Natural killer cell treated with Interleukin-12 subunit alpha and Interleukin-12 subunit beta and Interleukin-15 and Interleukin-18, amount 100 ng/mL, for 72 hours (primary cell): Measurements from ENCODE around the gene NELL1. TPM values are rescaled to one million over a fixed set of nuclear protein-coding genes. Genes with fewer than 3 reads are reported as not detected.

Experiments used
- ATAC-seq, 2 donors: fragments of 150-1000 bp; cut with Tn5 transposase in 1 of 2; sonication (Bioruptor Pico), chemical (Tn5 transposase) in 1 of 2; 2 replicates each; pipeline ENCODE4 v1.10.0; 2021
- DNase-seq: peaks from one replicate; pipeline ENCODE4 v3.0.0; 2022; ENCODE audit warnings: low spot score
- H3K27ac Mint-ChIP-seq, 2 donors: 1 replicate in 1 of 2; 2 replicates in 1 of 2; pipeline ENCODE4 v1.8.0; 2022; ENCODE audit warnings: mixed read lengths in 2 of 2, mild to moderate bottlenecking in 1 of 2, moderate library complexity in 1 of 2
- H3K27me3 Mint-ChIP-seq, 2 donors: 1 replicate in 1 of 2; 2 replicates in 1 of 2; pipeline ENCODE4 v1.8.0; 2022; ENCODE audit warnings: mixed read lengths in 2 of 2
- H3K36me3 Mint-ChIP-seq: one replicate; pipeline ENCODE4 v1.8.0; 2022; ENCODE audit warnings: mixed read lengths
- H3K4me1 Mint-ChIP-seq, 2 donors: 1 replicate in 1 of 2; 2 replicates in 1 of 2; pipeline ENCODE4 v1.8.0; 2022; ENCODE audit warnings: low read depth in 2 of 2, mixed read lengths in 2 of 2, mild to moderate bottlenecking in 1 of 2
- H3K4me3 Mint-ChIP-seq: one replicate; pipeline ENCODE4 v1.8.0; 2022; ENCODE audit warnings: mixed read lengths
- H3K9me3 Mint-ChIP-seq: 2 replicates; pipeline ENCODE4 v1.8.0; 2022; ENCODE audit warnings: mixed read lengths
- total RNA-seq, 2 donors: library from RNA; stranded (reverse); gene quantifications; one replicate each; pipeline ENCODE4 v1.2.3, GENCODE V29; 2022

Gene NELL1
- total RNA-seq, 2 donors from 2014 or later: not detected

DNA sequence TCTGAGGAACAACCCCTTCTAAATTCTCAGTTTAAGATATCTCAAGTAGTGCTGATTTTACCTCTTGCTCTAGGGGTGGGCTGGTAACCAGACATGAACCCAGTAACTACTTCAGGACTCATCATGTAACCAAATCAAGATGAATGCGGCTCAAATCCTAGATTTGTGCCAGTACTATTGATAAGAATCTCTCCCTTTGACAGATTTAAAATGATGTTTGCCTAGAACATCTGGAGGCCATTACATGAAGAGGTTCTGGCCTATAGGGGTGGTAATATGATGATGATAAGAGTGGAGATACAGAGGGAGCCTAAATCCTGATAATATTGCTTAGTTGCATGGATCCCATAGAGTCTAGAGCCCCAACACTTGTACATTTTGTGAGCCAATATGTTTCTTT is 850.9 kb downstream of the NELL1 start:
- no peak overlapping the region for H3K4me3 Mint-ChIP-seq
- no peaks in the 10 kb centered on the region for H3K27me3 Mint-ChIP-seq
- peaks cover 4% of the 10 kb centered on the region for H3K9me3 Mint-ChIP-seq
- no peak overlapping the region for H3K27ac Mint-ChIP-seq
- H3K36me3 Mint-ChIP-seq: no peaks in the 10 kb centered on the region
- H3K4me1 Mint-ChIP-seq: no peaks in the 10 kb centered on the region
- DNase-seq (no peak), ATAC-seq (no peak)

DNA sequence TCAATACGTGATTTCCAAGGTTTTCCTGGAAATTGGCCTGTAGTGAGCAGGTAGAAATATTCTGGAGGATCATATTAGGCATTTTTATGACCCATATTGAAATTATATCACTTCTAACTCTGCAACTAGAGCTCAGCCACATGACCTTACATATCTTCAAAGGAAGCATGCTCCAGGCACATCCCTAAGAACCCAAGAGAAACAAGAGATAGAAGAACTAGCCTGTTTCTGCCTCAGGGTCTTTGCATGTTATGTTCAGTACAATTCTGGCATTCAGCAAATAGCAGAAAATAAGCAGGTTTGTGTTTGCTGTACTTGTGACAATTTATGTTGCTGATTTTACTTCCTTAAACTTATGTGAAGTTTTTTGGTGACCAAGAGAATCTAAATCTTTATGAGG is 859.8 kb downstream of the NELL1 start:
- peaks cover 6% of the 10 kb centered on the region for H3K36me3 Mint-ChIP-seq

DNA sequence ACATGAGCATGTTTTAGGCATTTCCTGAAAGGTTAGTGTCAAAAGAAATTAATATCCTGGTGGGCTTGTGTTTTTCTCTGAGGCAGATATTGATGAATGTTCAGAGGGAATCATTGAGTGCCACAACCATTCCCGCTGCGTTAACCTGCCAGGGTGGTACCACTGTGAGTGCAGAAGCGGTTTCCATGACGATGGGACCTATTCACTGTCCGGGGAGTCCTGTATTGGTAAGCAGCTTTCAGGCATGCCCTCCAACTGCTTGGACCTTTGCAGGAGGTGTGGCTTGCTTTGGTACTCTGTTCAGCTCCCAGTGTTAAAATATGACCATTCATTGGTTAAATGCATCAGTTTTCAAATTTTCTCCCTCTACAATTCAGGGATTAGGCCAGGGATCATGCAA is 864.9 kb downstream of the NELL1 start:
- Mint-ChIP-seq H3K36me3 (no peaks in the 10 kb centered on the region), H3K9me3 (peaks cover 8% of the 10 kb centered on the region), H3K27ac (no peak overlapping the region), H3K4me1 (no peaks in the 10 kb centered on the region), H3K4me3 (no peak overlapping the region), H3K27me3 (no peaks in the 10 kb centered on the region)
- DNase-seq: no peak
- no peak for ATAC-seq

More for the DNA sequence above, 859.8 kb downstream of the NELL1 start:
- H3K27me3 Mint-ChIP-seq: no peaks in the 10 kb centered on the region
- peaks cover 4% of the 10 kb centered on the region for H3K9me3 Mint-ChIP-seq
- DNase-seq (no peak), ATAC-seq (no peak)
- H3K27ac Mint-ChIP-seq: no peak overlapping the region
- no peaks in the 10 kb centered on the region for H3K4me1 Mint-ChIP-seq
- no peak overlapping the region for H3K4me3 Mint-ChIP-seq

DNA sequence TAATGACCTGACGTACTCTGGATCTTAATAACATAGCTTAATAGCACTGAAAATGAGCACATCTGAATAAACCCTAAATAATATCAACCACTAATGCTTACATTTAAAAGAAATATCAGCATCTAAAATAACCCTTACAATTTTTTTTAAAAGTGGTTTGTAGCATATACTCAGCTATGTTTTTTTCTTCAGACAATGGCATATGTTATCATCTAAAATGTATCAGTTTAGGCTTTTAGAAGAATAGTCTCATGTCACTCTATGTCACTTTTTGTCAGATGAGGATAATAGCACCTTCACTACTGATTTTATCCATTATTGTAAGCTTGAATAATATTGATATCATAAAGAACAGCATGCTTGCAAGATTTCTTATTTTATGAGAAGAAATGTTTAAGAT is 868.6 kb downstream of the NELL1 start:
- ATAC-seq (no peak), DNase-seq (no peak)
- Mint-ChIP-seq H3K9me3 (peaks cover 21% of the 10 kb centered on the region), H3K27ac (no peak overlapping the region), H3K36me3 (no peaks in the 10 kb centered on the region), H3K4me1 (no peaks in the 10 kb centered on the region), H3K27me3 (no peaks in the 10 kb centered on the region), H3K4me3 (no peak overlapping the region)

DNA sequence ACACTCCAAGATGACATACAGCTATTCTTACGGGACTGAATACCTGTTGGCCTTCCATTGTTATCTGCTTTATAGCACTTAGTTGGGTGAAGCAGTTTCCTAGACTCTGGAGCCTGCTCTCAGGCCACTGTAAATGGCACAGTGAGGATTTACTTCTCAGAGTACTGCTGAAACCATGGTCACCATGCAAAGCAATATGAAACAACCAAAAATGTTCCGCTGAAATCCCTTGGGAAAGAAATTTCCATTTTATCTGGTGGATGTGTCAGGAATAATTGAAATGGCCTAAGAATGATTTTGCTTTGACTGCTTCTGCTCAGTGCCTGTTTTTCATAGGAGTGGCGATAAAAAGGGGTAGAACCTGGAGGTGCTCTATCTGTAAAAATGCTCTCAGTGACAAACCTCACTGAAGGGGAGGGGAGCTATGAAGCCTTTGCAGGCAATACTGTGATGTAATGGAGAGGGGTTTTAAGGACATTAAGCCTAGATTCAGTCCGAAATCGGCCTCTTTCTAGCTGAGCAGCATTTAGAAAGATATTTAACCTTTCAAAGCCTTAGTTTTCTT is 871.9 kb downstream of the NELL1 start:
- Mint-ChIP-seq H3K36me3 (no peaks in the 10 kb centered on the region), H3K27ac (no peak overlapping the region), H3K27me3 (no peaks in the 10 kb centered on the region), H3K9me3 (peaks cover 19% of the 10 kb centered on the region), H3K4me3 (no peak overlapping the region), H3K4me1 (no peaks in the 10 kb centered on the region)
- ATAC-seq (no peak), DNase-seq (no peak)

DNA sequence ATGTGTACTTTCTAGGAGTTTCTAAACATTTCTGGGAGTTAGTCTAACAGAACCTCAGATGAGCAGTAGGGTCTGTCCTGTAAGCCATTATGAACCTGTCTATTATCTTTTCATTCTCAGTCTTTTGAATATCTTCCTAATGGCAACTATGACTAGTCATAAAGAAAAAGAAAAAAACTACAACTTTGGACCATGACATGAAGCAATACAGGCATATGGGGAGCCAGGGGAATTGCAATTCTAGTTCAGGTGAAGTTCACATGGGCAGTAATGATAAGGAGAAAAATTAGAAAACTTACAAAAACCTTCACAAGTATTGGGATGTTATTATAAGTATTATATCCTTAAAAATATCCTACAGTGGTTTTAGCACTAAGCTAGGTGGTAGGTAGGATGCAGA is 874.5 kb downstream of the NELL1 start:
- H3K4me1 Mint-ChIP-seq: no peaks in the 10 kb centered on the region
- DNase-seq (no peak), ATAC-seq (no peak)
- peaks cover 22% of the 10 kb centered on the region for H3K9me3 Mint-ChIP-seq
- H3K27me3 Mint-ChIP-seq: no peaks in the 10 kb centered on the region
- no peak overlapping the region for H3K4me3 Mint-ChIP-seq
- H3K27ac Mint-ChIP-seq: no peak overlapping the region
- no peaks in the 10 kb centered on the region for H3K36me3 Mint-ChIP-seq

DNA sequence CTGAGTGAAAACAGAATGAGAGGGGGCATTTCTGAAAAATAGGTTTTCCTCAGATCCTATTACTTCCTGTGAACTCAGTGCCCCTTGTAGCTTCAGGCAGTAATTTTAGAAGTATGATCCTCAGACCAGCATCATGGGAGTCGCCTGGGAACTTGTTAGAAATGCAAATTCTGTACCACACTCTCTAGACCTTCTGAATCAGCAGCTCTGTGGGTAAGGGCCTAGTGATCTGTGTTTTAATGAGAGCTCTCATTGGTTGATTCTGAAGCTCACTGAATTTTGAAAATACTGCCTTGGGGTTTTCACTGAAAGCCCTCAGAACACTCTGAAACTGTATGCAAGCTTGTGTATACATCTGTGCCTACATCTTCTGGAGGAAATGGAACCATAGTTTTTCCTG is 876.3 kb downstream of the NELL1 start:
- ATAC-seq: no peak

DNA sequence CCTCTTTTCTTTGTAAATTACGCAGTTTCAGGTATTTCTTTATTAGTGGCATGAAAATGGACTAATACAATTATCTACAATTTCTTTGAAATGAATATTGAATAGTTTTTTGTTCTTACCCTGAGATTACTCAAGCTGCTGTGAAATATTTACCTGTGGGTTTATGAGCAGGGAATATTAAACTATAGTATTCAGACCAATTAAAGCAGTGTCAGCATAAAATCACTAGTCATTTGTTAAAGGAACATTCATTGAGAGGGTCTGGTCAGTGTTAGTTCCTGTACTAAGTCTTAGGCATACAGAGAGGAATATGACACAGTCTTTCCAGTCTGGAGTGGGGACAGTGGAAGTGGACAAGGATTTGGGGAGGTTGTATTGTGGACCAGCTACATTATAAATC is 877.3 kb downstream of the NELL1 start:
- Mint-ChIP-seq H3K4me1 (no peaks in the 10 kb centered on the region), H3K4me3 (no peak overlapping the region), H3K27me3 (no peaks in the 10 kb centered on the region), H3K27ac (no peak overlapping the region), H3K36me3 (no peaks in the 10 kb centered on the region), H3K9me3 (peaks cover 19% of the 10 kb centered on the region)
- DNase-seq (no peak), ATAC-seq (no peak)

More for the DNA sequence above, 876.3 kb downstream of the NELL1 start:
- H3K4me3 Mint-ChIP-seq: no peak overlapping the region
- peaks cover 16% of the 10 kb centered on the region for H3K9me3 Mint-ChIP-seq
- H3K27me3 Mint-ChIP-seq: no peaks in the 10 kb centered on the region
- H3K27ac Mint-ChIP-seq: no peak overlapping the region
- no peaks in the 10 kb centered on the region for H3K4me1 Mint-ChIP-seq
- DNase-seq: no peak
- H3K36me3 Mint-ChIP-seq: no peaks in the 10 kb centered on the region

DNA sequence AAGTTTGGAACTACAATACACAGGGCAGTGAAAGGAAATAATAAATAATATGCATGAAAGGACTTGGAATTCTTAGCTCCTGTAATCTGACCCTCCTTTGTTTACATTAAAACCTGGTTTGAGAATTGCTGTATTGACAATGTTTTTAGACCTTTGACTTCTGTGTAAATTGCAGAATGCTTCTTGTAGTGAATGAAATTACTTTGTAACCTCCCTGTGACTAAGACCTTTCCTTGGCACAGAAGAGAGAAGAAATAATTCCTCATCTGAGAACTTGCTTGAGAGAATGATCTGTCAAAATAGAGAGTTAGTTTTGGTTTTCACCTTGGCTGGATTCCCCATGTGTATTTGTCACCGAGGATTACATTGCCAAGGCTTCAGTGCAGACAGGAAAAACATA is 883.5 kb downstream of the NELL1 start:
- ATAC-seq: no peak
- Mint-ChIP-seq H3K27ac (no peak overlapping the region), H3K36me3 (no peaks in the 10 kb centered on the region), H3K27me3 (no peaks in the 10 kb centered on the region), H3K4me3 (no peak overlapping the region), H3K9me3 (peaks cover 17% of the 10 kb centered on the region), H3K4me1 (no peaks in the 10 kb centered on the region)
- no peak for DNase-seq

DNA sequence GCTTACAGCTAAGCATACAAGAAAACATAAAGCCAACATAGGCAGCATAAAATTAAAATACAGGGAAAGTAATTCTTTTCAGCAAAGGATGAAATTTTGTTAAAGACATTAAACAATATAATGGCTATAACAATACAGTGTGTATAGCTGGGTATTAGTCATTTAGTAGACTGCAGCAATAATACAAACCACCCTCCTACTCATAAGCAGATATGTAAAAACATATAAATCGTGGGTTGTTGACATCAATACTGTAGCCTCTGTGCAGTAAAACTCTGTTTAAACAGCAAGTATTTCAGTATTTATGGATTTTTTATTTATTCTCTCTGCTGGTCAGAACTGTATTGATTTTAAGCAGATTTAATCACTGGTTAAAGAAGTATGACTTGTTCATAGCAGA is 884.4 kb downstream of the NELL1 start:
- no peak for ATAC-seq
- H3K27ac Mint-ChIP-seq: no peak overlapping the region
- no peak for DNase-seq
- H3K27me3 Mint-ChIP-seq: no peaks in the 10 kb centered on the region
- peaks cover 5% of the 10 kb centered on the region for H3K36me3 Mint-ChIP-seq
- H3K9me3 Mint-ChIP-seq: peaks cover 16% of the 10 kb centered on the region
- H3K4me1 Mint-ChIP-seq: no peaks in the 10 kb centered on the region
- H3K4me3 Mint-ChIP-seq: no peak overlapping the region

DNA sequence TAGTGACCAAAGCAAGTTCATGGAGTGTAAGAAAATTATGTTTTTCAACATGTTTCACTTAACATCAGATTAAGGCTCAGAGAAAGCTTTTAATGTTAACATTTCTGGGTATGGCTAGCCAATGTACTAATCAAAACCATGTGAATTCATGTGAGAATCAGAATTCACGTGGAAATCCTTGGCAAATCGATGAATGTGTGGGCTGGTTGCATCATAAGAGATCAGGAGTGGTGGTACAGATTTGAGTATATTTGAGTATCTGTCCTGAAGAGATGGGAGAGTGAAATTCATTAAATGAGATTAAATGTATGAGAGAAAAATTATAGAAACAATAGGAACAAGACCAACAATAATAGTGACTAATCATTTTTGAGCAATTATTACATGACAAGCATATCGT is 884.9 kb downstream of the NELL1 start:
- DNase-seq: no peak
- peaks cover 19% of the 10 kb centered on the region for H3K9me3 Mint-ChIP-seq

DNA sequence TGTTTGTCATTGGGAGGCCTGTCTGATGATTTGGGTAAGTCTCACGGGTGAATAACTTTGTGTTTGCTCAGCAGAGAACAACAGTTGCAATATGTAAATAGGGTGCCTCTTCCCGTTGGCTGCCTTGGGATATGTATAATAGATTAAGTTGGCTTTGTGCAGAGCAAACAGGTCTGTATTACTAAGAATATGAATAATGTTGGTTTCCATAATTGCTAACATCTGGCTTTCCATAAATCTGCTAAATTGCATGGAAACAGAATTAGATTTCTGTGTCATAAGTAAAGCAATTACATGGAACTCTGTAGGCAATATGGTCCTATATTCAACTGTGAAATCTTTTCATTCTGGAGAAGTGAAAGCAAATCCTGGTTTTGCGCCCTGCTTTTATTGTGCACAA is 887.5 kb downstream of the NELL1 start:
- Mint-ChIP-seq H3K36me3 (peaks cover 5% of the 10 kb centered on the region), H3K9me3 (peaks cover 17% of the 10 kb centered on the region), H3K27ac (no peak overlapping the region), H3K27me3 (no peaks in the 10 kb centered on the region), H3K4me3 (no peak overlapping the region), H3K4me1 (no peaks in the 10 kb centered on the region)
- ATAC-seq (no peak), DNase-seq (no peak)

More for the DNA sequence above, 884.9 kb downstream of the NELL1 start:
- Mint-ChIP-seq H3K4me3 (no peak overlapping the region), H3K27me3 (no peaks in the 10 kb centered on the region), H3K4me1 (no peaks in the 10 kb centered on the region), H3K36me3 (peaks cover 5% of the 10 kb centered on the region), H3K27ac (no peak overlapping the region)
- ATAC-seq: no peak

DNA sequence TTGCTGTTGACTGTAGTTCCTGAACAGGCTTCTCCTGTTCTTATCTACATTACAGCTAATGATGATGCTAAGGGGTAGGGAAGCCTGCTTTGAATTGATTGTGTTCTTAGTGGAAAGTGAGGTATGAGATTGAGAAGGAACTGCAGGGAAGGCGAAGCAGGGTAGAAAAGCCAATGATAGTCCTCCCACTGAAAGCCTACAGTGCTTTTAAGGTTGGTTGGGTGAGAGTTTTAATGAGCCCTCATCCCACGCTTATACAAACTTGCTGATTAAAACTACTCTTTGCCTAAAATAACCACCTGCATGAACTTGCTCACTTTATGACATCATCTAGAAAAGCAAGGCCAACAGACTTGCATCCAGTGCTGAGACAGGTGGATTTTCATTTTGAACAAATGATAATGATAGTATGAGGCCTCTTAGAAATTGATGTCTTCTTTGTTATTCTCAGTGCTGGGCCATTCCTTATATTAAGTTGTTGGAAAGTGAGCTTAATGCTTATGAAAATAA is 891.1 kb downstream of the NELL1 start:
- Mint-ChIP-seq H3K27ac (no peak overlapping the region), H3K4me3 (no peak overlapping the region), H3K36me3 (peaks cover 5% of the 10 kb centered on the region), H3K4me1 (no peaks in the 10 kb centered on the region), H3K9me3 (peaks cover 22% of the 10 kb centered on the region), H3K27me3 (no peaks in the 10 kb centered on the region)
- ATAC-seq (no peak), DNase-seq (no peak)

DNA sequence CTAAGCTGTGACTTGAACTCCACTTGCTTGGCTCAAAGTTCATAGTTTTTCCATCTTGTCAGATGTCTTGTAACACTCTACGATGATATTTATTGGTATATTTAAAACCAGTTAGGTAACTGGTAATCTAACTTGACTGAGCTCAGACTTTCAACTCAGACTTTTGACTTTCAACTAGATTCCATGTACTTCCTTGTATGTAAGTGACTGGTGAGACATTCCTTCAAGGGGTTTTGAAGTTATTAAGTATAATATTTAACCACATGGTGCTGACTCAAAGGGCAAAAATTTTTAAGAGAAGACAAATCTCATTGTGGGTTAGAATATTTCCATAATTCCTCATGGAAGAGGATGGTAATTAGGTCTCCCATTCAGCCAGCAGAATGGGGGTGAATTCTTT is 892.2 kb downstream of the NELL1 start:
- Mint-ChIP-seq H3K36me3 (peaks cover 5% of the 10 kb centered on the region), H3K9me3 (peaks cover 20% of the 10 kb centered on the region), H3K4me1 (no peaks in the 10 kb centered on the region), H3K4me3 (no peak overlapping the region), H3K27ac (no peak overlapping the region), H3K27me3 (no peaks in the 10 kb centered on the region)
- DNase-seq (no peak), ATAC-seq (no peak)

DNA sequence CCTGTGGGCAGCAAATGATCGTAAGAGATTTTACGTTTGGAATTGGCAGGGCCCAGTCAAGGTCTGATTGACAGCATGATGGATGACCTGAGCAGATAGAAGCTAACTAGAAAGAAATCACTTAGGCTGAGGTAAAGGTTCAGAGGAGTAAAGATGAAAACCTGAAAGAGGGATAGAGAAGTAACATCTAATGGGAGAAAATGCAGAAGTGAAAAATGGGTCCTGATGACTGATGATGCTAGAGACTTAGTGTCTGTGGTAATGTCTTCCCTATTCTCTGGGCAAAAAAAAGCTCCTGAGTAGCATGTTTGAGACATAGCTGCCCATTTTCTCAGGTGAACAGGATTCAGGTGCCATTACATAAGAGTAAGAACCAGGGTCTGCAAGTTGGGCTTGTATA is 894.7 kb downstream of the NELL1 start:
- Mint-ChIP-seq H3K4me3 (no peak overlapping the region), H3K36me3 (no peaks in the 10 kb centered on the region), H3K4me1 (no peaks in the 10 kb centered on the region), H3K27me3 (no peaks in the 10 kb centered on the region), H3K9me3 (peaks cover 20% of the 10 kb centered on the region), H3K27ac (no peak overlapping the region)
- DNase-seq (no peak), ATAC-seq (no peak)
